Activated CD8-positive, alpha-beta memory T cell treated with anti-CD3 and anti-CD28 coated beads, Interleukin-2, amount 10 ng/mL, durations not matched to agents 7 days and 5 days (primary cell): ENCODE results near the gene APBA2. TPM values are rescaled to one million over a fixed set of nuclear protein-coding genes. Genes with fewer than 3 reads are reported as not detected.

Experiments used
- ATAC-seq: fragments of 150-1000 bp; cut with Tn5 transposase; one replicate; pipeline ENCODE4 v1.10.0; 2021; ENCODE audit warnings: moderate library complexity
- CTCF ChIA-PET: fragments of 350-600 bp; sonication (Branson Sonifier 250); formaldehyde crosslinking; loops from one replicate; lab custom pipeline; 2021; ENCODE audit warnings: antibody characterized with exemption; lab: Charles Lee
- DNase-seq: peaks from one replicate; pipeline ENCODE4 v3.0.0-alpha.2; 2020
- H3K27ac Mint-ChIP-seq: one replicate; pipeline ENCODE4 v1.8.0; 2021; ENCODE audit warnings: mild to moderate bottlenecking, mixed read lengths
- H3K27me3 Mint-ChIP-seq: one replicate; pipeline ENCODE4 v1.8.0; 2021; ENCODE audit warnings: mixed read lengths
- H3K36me3 Mint-ChIP-seq: one replicate; pipeline ENCODE4 v1.8.0; 2021; ENCODE audit warnings: mild to moderate bottlenecking, mixed read lengths
- H3K4me1 Mint-ChIP-seq: one replicate; pipeline ENCODE4 v1.8.0; 2021; ENCODE audit warnings: mixed read lengths
- H3K4me3 Mint-ChIP-seq: one replicate; pipeline ENCODE4 v1.8.0; 2021; ENCODE audit warnings: mild to moderate bottlenecking, moderate library complexity, mixed read lengths
- H3K9me3 Mint-ChIP-seq: one replicate; pipeline ENCODE4 v1.8.0; 2022; ENCODE audit warnings: low read depth, mixed read lengths
- total RNA-seq, 2 experiments: library from RNA; stranded (reverse); gene quantifications; one replicate each; pipeline ENCODE4 v1.2.3, GENCODE V29; 2021

APBA2 gene
- total RNA-seq, 2 experiments from 2014 or later = 2.6 to 7.9 TPM

GRCh38 chr15:29131840-29132420 is 246.2 kb downstream of the APBA2 start:
- Mint-ChIP-seq H3K4me1 (peaks cover 2% of the 10 kb centered on the region), H3K36me3 (no peaks in the 10 kb centered on the region), H3K27me3 (no peaks in the 10 kb centered on the region), H3K9me3 (no peaks in the 10 kb centered on the region), H3K4me3 (no peak overlapping the region), H3K27ac (no peak overlapping the region)
- no peak for ATAC-seq
- CTCF ChIA-PET = no interaction called here
- DNase-seq = no peak

- CTCF ChIA-PET = no interaction called here
- H3K4me1 Mint-ChIP-seq = peaks cover 2% of the 10 kb centered on the region
- no peaks in the 10 kb centered on the region for H3K27me3 Mint-ChIP-seq
- no peak for DNase-seq
- no peaks in the 10 kb centered on the region for H3K9me3 Mint-ChIP-seq
- no peak overlapping the region for H3K27ac Mint-ChIP-seq
- no peaks in the 10 kb centered on the region for H3K36me3 Mint-ChIP-seq
- no peak for ATAC-seq
- H3K4me3 Mint-ChIP-seq = no peak overlapping the region
Measured at GRCh38 chr15:29132735-29133181, 247.0 kb downstream of the APBA2 start.

- no peak for DNase-seq
- H3K27ac Mint-ChIP-seq = no peak overlapping the region
- H3K4me1 Mint-ChIP-seq = peaks cover 2% of the 10 kb centered on the region
- CTCF ChIA-PET = no interaction called here
- no peak for ATAC-seq
- H3K36me3 Mint-ChIP-seq = no peaks in the 10 kb centered on the region
- no peak overlapping the region for H3K4me3 Mint-ChIP-seq
- peaks cover 2% of the 10 kb centered on the region for H3K27me3 Mint-ChIP-seq
- no peaks in the 10 kb centered on the region for H3K9me3 Mint-ChIP-seq
Measured at GRCh38 chr15:29133321-29133720, 247.5 kb downstream of the APBA2 start.

- H3K27me3 Mint-ChIP-seq = peaks cover 6% of the 10 kb centered on the region
- DNase-seq = no peak
- H3K27ac Mint-ChIP-seq = no peak overlapping the region
- CTCF ChIA-PET = no interaction called here
- H3K4me3 Mint-ChIP-seq = no peak overlapping the region
- H3K36me3 Mint-ChIP-seq = no peaks in the 10 kb centered on the region
- no peak for ATAC-seq
- H3K9me3 Mint-ChIP-seq = no peaks in the 10 kb centered on the region
- peaks cover 2% of the 10 kb centered on the region for H3K4me1 Mint-ChIP-seq
Measured at GRCh38 chr15:29133791-29134190, 248.0 kb downstream of the APBA2 start.

- Mint-ChIP-seq H3K4me3 (no peak overlapping the region), H3K27ac (no peak overlapping the region), H3K4me1 (peaks cover 2% of the 10 kb centered on the region), H3K36me3 (no peaks in the 10 kb centered on the region), H3K27me3 (peaks cover 6% of the 10 kb centered on the region), H3K9me3 (no peaks in the 10 kb centered on the region)
- no peak for DNase-seq
- CTCF ChIA-PET = no interaction called here
- no peak for ATAC-seq
Measured at GRCh38 chr15:29134239-29134638, 248.5 kb downstream of the APBA2 start.

- ATAC-seq (no peak), DNase-seq (no peak)
- Mint-ChIP-seq H3K27me3 (peaks cover 6% of the 10 kb centered on the region), H3K4me3 (no peak overlapping the region), H3K27ac (no peak overlapping the region), H3K36me3 (no peaks in the 10 kb centered on the region), H3K9me3 (no peaks in the 10 kb centered on the region), H3K4me1 (peaks cover 3% of the 10 kb centered on the region)
- CTCF ChIA-PET = no interaction called here
Measured at GRCh38 chr15:29134641-29135308, 249.0 kb downstream of the APBA2 start.

GRCh38 chr15:29135309-29135657 is 249.5 kb downstream of the APBA2 start:
- ATAC-seq (no peak), DNase-seq (no peak)
- CTCF ChIA-PET = no interaction called here
- H3K4me3 Mint-ChIP-seq = no peak overlapping the region
- peaks cover 6% of the 10 kb centered on the region for H3K27me3 Mint-ChIP-seq
- H3K36me3 Mint-ChIP-seq = no peaks in the 10 kb centered on the region
- peaks cover 6% of the 10 kb centered on the region for H3K4me1 Mint-ChIP-seq
- no peaks in the 10 kb centered on the region for H3K9me3 Mint-ChIP-seq
- H3K27ac Mint-ChIP-seq = no peak overlapping the region

GRCh38 chr15:29135702-29136646 is 250.2 kb downstream of the APBA2 start:
- H3K27me3 Mint-ChIP-seq = peaks cover 9% of the 10 kb centered on the region
- H3K4me1 Mint-ChIP-seq = peaks cover 6% of the 10 kb centered on the region
- H3K4me3 Mint-ChIP-seq = no peak overlapping the region
- no peaks in the 10 kb centered on the region for H3K36me3 Mint-ChIP-seq
- ATAC-seq = no peak
- H3K9me3 Mint-ChIP-seq = no peaks in the 10 kb centered on the region
- no peak overlapping the region for H3K27ac Mint-ChIP-seq
- no peak for DNase-seq
- CTCF ChIA-PET = interaction anchor here (0.6 kb wide), 1 partner anchor 10 kb away, joined by 3 read pairs; no protein-coding TSS in a partner anchor

- H3K4me3 Mint-ChIP-seq = no peak overlapping the region
- H3K27ac Mint-ChIP-seq = no peak overlapping the region
- CTCF ChIA-PET = no interaction called here
- DNase-seq (no peak), ATAC-seq (no peak)
- no peaks in the 10 kb centered on the region for H3K9me3 Mint-ChIP-seq
- H3K27me3 Mint-ChIP-seq = peaks cover 26% of the 10 kb centered on the region
- H3K4me1 Mint-ChIP-seq = peaks cover 4% of the 10 kb centered on the region
- H3K36me3 Mint-ChIP-seq = no peaks in the 10 kb centered on the region
Measured at GRCh38 chr15:29138260-29138659, 252.5 kb downstream of the APBA2 start.

GRCh38 chr15:29139072-29139471 is 253.3 kb downstream of the APBA2 start:
- Mint-ChIP-seq H3K4me1 (peaks cover 10% of the 10 kb centered on the region), H3K27ac (no peak overlapping the region), H3K27me3 (peaks cover 33% of the 10 kb centered on the region), H3K9me3 (no peaks in the 10 kb centered on the region), H3K36me3 (no peaks in the 10 kb centered on the region), H3K4me3 (no peak overlapping the region)
- CTCF ChIA-PET = interaction anchor here (1.2 to 1.6 kb wide), 6 partner anchors 13 to 198 kb away, joined by 3 to 11 read pairs (median 4); no protein-coding TSS in a partner anchor
- ATAC-seq (no peak), DNase-seq (no peak)

GRCh38 chr15:29139540-29140459 is 254.0 kb downstream of the APBA2 start:
- peaks cover 10% of the 10 kb centered on the region for H3K4me1 Mint-ChIP-seq
- no peaks in the 10 kb centered on the region for H3K36me3 Mint-ChIP-seq
- H3K4me3 Mint-ChIP-seq = no peak overlapping the region
- ATAC-seq (peak; percentile 77), DNase-seq (peak; percentile 57)
- CTCF ChIA-PET = interaction anchor here (0.9 to 1.6 kb wide), 12 partner anchors 9 to 404 kb away, joined by 3 to 11 read pairs (median 4); no protein-coding TSS in a partner anchor
- no peaks in the 10 kb centered on the region for H3K9me3 Mint-ChIP-seq
- no peak overlapping the region for H3K27ac Mint-ChIP-seq
- peaks cover 34% of the 10 kb centered on the region for H3K27me3 Mint-ChIP-seq

- CTCF ChIA-PET = interaction anchor here (0.9 to 1.6 kb wide), 12 partner anchors 8 to 403 kb away, joined by 3 to 11 read pairs (median 4); no protein-coding TSS in a partner anchor
- ATAC-seq (no peak), DNase-seq (peak; percentile 27)
- H3K4me3 Mint-ChIP-seq = no peak overlapping the region
- H3K36me3 Mint-ChIP-seq = no peaks in the 10 kb centered on the region
- no peaks in the 10 kb centered on the region for H3K9me3 Mint-ChIP-seq
- peaks cover 36% of the 10 kb centered on the region for H3K27me3 Mint-ChIP-seq
- H3K4me1 Mint-ChIP-seq = peaks cover 10% of the 10 kb centered on the region
- no peak overlapping the region for H3K27ac Mint-ChIP-seq
Measured at GRCh38 chr15:29140475-29141307, 254.9 kb downstream of the APBA2 start.
